Adrenal gland (tissue), 5 donors: ENCODE results near the gene MAP3K7CL.

Experiments
- POLR2A ChIP-seq, 2 donors: fragments of 450-650 bp; IDR thresholded peaks; one replicate each; pipeline ENCODE4 v1.6.1; 2017; ENCODE audit warnings: antibody characterized with exemption in 2 of 2, mild to moderate bottlenecking in 2 of 2, moderate library complexity in 1 of 2
- TF ChIP-seq, protein P1 (sequence below), 6 experiments: fragments of 450-650 bp in 4 of 6; fragments of 200-600 bp in 2 of 6; sonication (generic) in 1 of 6; IDR thresholded peaks; 1 replicate in 5 of 6; 2 replicates in 1 of 6; pipeline versions ENCODE4 v1.5.1 to v1.8.0; 2016 to 2021; ENCODE audit warnings: antibody characterized with exemption in 6 of 6, mild to moderate bottlenecking in 2 of 6, moderate library complexity in 1 of 6
- donor health status: DM: no; HTN: no; CAD: no.

DNA sequence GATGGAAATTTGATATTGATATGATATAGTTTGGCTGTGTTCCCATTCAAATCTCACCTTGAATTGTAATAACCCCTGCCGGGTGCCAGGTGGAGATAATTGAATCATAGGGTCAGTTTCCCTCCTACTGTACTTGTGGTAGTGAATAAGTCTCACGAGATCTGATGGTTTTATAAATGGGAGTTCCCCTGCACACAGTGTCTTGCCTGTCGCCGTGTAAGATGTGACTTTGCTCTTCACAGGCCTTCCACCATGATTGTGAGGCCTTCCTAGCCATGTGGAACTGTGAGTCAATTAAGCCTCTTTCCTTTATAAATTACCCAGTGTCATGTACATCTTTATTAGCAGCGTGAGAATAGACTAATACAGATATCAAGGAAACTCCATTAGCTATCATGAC, 74.6 kb downstream of the MAP3K7CL start:
- TF ChIP-seq, protein P1, sequence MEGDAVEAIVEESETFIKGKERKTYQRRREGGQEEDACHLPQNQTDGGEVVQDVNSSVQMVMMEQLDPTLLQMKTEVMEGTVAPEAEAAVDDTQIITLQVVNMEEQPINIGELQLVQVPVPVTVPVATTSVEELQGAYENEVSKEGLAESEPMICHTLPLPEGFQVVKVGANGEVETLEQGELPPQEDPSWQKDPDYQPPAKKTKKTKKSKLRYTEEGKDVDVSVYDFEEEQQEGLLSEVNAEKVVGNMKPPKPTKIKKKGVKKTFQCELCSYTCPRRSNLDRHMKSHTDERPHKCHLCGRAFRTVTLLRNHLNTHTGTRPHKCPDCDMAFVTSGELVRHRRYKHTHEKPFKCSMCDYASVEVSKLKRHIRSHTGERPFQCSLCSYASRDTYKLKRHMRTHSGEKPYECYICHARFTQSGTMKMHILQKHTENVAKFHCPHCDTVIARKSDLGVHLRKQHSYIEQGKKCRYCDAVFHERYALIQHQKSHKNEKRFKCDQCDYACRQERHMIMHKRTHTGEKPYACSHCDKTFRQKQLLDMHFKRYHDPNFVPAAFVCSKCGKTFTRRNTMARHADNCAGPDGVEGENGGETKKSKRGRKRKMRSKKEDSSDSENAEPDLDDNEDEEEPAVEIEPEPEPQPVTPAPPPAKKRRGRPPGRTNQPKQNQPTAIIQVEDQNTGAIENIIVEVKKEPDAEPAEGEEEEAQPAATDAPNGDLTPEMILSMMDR (IDR thresholded peaks at IDR 0.05), result no peak
- TF ChIP-seq POLR2A (IDR thresholded peaks at IDR 0.05), result no peak
